Measurements from ENCODE around the gene SHISA5. TPM values are rescaled to one million over a fixed set of nuclear protein-coding genes. Genes with fewer than 3 reads are reported as not detected.
A peak's percentile ranks its signal among the peaks of the same experiment; 100 is the strongest.

SHISA5 gene
- total RNA-seq, 1 experiment from 2014 or later, result 174 TPM

DNA sequence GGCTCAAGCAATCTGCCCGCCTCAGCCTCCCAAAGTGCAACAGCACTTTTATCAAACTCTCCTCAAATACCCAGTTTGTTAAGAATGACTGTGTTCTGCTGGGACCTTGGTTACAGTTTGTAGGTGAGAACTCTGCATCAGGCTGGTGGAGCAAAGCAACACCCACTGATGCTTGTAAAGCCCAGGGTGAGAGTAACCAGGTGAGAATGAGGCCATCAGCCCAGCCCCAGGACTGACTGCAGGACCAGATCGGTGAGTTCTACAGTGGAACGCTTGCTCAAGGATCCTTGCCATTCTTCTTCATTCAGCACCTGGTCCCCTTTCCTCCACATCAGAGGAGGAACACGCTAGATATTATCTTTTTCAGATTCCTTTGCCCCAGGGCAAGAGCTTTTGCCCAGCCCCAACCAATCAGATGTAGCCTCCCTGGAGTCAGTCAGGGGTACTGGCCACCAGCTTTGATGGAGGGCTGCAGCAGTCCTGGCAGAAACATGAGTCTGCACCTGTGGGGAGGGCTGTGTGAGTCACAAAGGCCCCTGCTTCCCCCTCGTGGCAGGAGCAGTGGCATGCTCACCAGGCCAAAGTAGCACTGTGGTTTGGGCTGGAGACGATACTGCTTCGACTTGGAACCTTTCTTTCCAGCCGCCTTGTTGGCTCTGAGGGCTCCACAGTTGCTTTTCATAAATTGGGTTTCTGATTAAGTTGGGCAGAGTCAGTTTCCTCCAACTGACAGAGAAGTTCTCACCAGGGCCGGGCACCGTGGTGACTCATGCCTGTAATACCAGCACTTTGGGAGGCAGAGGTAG is 3.5 kb upstream of the SHISA5 start:
- Histone ChIP-seq H3K23me2 (ENCODE audit: insufficient read length, low read depth, low read length, poor library complexity, severe bottlenecking) (peaks cover 11% of the 10 kb centered on the region), H4K91ac (ENCODE audit: insufficient read length, low read depth, low read length) (no peak overlapping the region), H3K4me2 (ENCODE audit: insufficient read depth, insufficient read length, low read length) (no peak overlapping the region), H3K23ac (ENCODE audit: insufficient read length, low read depth, low read length) (no peak overlapping the region), H3K9ac (ENCODE audit: extremely low read depth, insufficient read length, low read length) (no peak overlapping the region), H3K4me1 (ENCODE audit: insufficient read depth, low read length) (peaks cover 4% of the 10 kb centered on the region; the same call in 1 of the 2 replicates), H2BK15ac (ENCODE audit: low read depth, low read length) (no peak overlapping the region), H3K79me2 (ENCODE audit: insufficient read depth, low read length) (no peaks in the 10 kb centered on the region; the same call in 1 of the 2 replicates), H3K79me1 (ENCODE audit: insufficient read depth, low read depth, low read length, poor library complexity, severe bottlenecking) (no peaks in the 10 kb centered on the region), H2AFZ (ENCODE audit: low read length) (no peak overlapping the region), H2BK20ac (ENCODE audit: low read depth, low read length, poor library complexity, severe bottlenecking) (no peak overlapping the region), H3K14ac (ENCODE audit: insufficient read depth, low read length) (no peak overlapping the region), H2AK5ac (ENCODE audit: insufficient read length, low read length) (no peak overlapping the region), H3K56ac (ENCODE audit: insufficient read length, low read depth, low read length) (no peak overlapping the region), H3T11ph (ENCODE audit: low read length) (no peak overlapping the region), H2BK120ac (ENCODE audit: low read depth, low read length, poor library complexity, severe bottlenecking) (no peak overlapping the region), H2BK5ac (ENCODE audit: insufficient read length, low read length) (no peak overlapping the region), H3K9me3 (ENCODE audit: control insufficient read depth, low read depth, low read length) (no peaks in the 10 kb centered on the region), H3K27me3 (ENCODE audit: insufficient read depth, low read length) (no peaks in the 10 kb centered on the region), H4K5ac (ENCODE audit: insufficient read length, low read depth, low read length) (no peak overlapping the region), H3K18ac (ENCODE audit: insufficient read length, low read depth, low read length) (no peak overlapping the region), H3K4ac (ENCODE audit: low read depth, low read length) (no peak overlapping the region), H4K8ac (replicated peaks; ENCODE audit: insufficient read length, low read depth, low read length) (no peak overlapping the region), H3K27ac (ENCODE audit: insufficient read length, low read depth, low read length) (no peak overlapping the region), H4K20me1 (ENCODE audit: control insufficient read depth, insufficient read depth, insufficient read length) (no peaks in the 10 kb centered on the region), H2BK12ac (ENCODE audit: insufficient read length, low read depth, low read length) (no peak overlapping the region)
- Mint-ChIP-seq H3K27ac (peak overlapping the region; percentile 81 to 93 (median 92); a peak in 4 of 7 replicates), H3K9me3 (no peaks in the 10 kb centered on the region), H3K36me3 (ENCODE audit: insufficient read depth in 1 of 3, low read depth in 3 of 3) (no peaks in the 10 kb centered on the region; a peak in 1 of 7 replicates), H3K27me3 (ENCODE audit: low read depth) (peaks cover 8% of the 10 kb centered on the region), H3K4me3 (no peak overlapping the region), H3K4me1 (peaks cover 30 to 37% of the 10 kb centered on the region in 2 experiments)
- peak; percentile 95 for DNase-seq
- TF ChIP-seq, protein P1, sequence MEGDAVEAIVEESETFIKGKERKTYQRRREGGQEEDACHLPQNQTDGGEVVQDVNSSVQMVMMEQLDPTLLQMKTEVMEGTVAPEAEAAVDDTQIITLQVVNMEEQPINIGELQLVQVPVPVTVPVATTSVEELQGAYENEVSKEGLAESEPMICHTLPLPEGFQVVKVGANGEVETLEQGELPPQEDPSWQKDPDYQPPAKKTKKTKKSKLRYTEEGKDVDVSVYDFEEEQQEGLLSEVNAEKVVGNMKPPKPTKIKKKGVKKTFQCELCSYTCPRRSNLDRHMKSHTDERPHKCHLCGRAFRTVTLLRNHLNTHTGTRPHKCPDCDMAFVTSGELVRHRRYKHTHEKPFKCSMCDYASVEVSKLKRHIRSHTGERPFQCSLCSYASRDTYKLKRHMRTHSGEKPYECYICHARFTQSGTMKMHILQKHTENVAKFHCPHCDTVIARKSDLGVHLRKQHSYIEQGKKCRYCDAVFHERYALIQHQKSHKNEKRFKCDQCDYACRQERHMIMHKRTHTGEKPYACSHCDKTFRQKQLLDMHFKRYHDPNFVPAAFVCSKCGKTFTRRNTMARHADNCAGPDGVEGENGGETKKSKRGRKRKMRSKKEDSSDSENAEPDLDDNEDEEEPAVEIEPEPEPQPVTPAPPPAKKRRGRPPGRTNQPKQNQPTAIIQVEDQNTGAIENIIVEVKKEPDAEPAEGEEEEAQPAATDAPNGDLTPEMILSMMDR (conservative IDR thresholded peaks at IDR 0.05), result peak; percentile 88
- no CpG with 5 or more reads among the region's 10 CpGs for WGBS (ENCODE audit: extremely low coverage, insufficient read length, low lambda C conversion rate)

Measured in H9 (cell line).